Upper lobe of left lung (tissue), 6 donors: ENCODE results near the gene PLCB1. TPM values are rescaled to one million over a fixed set of nuclear protein-coding genes. Genes with fewer than 3 reads are reported as not detected.

Experiments used
- ATAC-seq, 2 donors: fragments of 200-7000 bp; cut with Tn5 transposase; one replicate each; pipeline ENCODE4 v1.9.1; 2022; ENCODE audit warnings: mild to moderate bottlenecking in 2 of 2, moderate library complexity in 2 of 2; ENCODE audit not compliant: low FRiP score in 2 of 2
- DNase-seq, 2 donors: peaks; one replicate each; pipeline ENCODE4 v3.0.0-alpha.2; 2019 to 2020
- H3K27ac ChIP-seq, 4 donors: fragments of 200-600 bp; sonication (generic); one replicate each; pipeline ENCODE4 v1.5.1; 2016 to 2019
- H3K27me3 ChIP-seq, 4 donors: fragments of 200-600 bp; sonication (generic); one replicate each; pipeline ENCODE4 v1.5.1; 2017 to 2019
- H3K36me3 ChIP-seq, 4 donors: fragments of 200-600 bp; sonication (generic); one replicate each; pipeline ENCODE4 v1.5.1; 2016 to 2019
- H3K4me1 ChIP-seq, 4 donors: fragments of 200-600 bp; sonication (generic); one replicate each; pipeline ENCODE4 v1.5.1; 2018 to 2019
- H3K4me3 ChIP-seq, 4 donors: fragments of 200-600 bp; sonication (generic); one replicate each; pipeline ENCODE4 v1.5.1; 2017 to 2019; ENCODE audit warnings: mild to moderate bottlenecking in 2 of 4, moderate library complexity in 1 of 4
- H3K9me3 ChIP-seq, 4 donors: fragments of 200-600 bp; sonication (generic); one replicate each; pipeline ENCODE4 v1.5.1; 2018 to 2019
- EP300 ChIP-seq, 4 donors: sonication (generic); formaldehyde crosslinking; IDR thresholded peaks; one replicate each; pipeline ENCODE4 v1.5.1; 2017; ENCODE audit warnings: antibody characterized with exemption in 4 of 4, control low read depth in 2 of 4
- POLR2A ChIP-seq, 4 donors: fragments of 450-650 bp; IDR thresholded peaks; one replicate each; pipeline ENCODE4 v1.5.1; 2016 to 2017; ENCODE audit warnings: antibody characterized with exemption in 4 of 4, mild to moderate bottlenecking in 2 of 4
- POLR2AphosphoS5 ChIP-seq, 2 donors: sonication (generic); formaldehyde crosslinking; IDR thresholded peaks; one replicate each; pipeline ENCODE4 v1.5.1; 2017; ENCODE audit warnings: antibody characterized with exemption in 2 of 2
- WGBS, 2 donors: methylation state at CpG; one replicate each; pipeline ENCODE4 v1.1.5; 2017 to 2018; 5-methylcytosine and 5-hydroxymethylcytosine counted together
- total RNA-seq, 6 donors: library from RNA; depleted of rRNA in 4 of 6; stranded (reverse); fragments of >200 nt in 4 of 6; gene quantifications; one replicate each; pipeline versions ENCODE4 v1.1.0 to v1.2.1, GENCODE V29; 2016 to 2021
- TF ChIP-seq, protein P1 (sequence below), 6 experiments: fragments of 450-650 bp in 4 of 6; fragments of 200-600 bp in 2 of 6; sonication (generic) in 2 of 6; IDR thresholded peaks; one replicate each; pipeline ENCODE4 v1.5.1; 2016 to 2019; ENCODE audit warnings: antibody characterized with exemption in 6 of 6
- donor health status: DM: no; HTN: no; CAD: no; lungs with moderate emphysema.
- donor health status: DM: no; HTN: yes; CAD: no; lungs with severe emphysema.

The PLCB1 gene
- total RNA-seq, 6 donors from 2014 or later, result 4.8 to 26.2 (median 10.7) TPM

DNA sequence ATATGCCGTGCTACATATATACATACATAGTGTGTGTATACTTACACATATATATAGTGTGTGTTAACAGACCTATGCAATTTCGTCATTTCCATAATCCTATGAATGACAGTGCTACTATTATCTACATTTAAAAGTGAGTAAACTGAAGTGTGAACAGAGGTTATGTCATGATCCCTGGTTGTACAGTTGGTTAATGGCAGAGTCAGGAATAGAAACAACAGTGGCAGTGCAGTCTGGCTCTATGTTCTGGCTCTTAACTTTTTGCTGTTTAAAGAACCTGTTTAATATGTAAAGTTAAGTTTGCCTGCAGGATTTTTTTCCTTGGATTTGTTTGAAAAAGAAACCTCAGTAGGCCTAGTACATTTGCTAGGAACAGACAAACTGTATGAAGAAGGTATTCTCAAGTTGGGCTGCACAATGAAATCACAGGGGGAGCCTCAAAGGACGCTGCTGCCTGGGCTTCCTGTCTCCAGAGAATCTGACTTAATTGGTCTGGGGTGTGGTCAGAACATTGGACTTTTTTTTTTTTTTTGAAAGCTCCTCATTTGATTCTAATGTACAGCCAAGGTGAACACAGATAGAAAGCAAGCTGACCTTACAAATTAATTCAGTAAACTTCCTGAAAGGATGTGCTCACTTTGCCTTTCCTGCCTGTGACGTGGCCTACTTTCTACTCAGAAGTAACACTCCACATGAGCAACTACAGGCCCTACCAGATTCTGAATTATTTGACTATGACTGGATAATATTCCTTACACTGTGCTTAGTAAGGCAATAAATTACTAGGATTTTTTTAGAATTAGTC lies 29.4 kb downstream of the PLCB1 start:
- Histone ChIP-seq H3K4me1 (peaks cover under 1 to 11% (median 3%) of the 10 kb centered on the region in 4 donors), H3K36me3 (no peaks in the 10 kb centered on the region), H3K4me3 (no peak overlapping the region), H3K27me3 (no peaks in the 10 kb centered on the region), H3K9me3 (no peaks in the 10 kb centered on the region), H3K27ac (no peak overlapping the region)
- DNase-seq (no peak), ATAC-seq (peak in 1 of 2 donors; percentile 31)
- TF ChIP-seq, protein P1, sequence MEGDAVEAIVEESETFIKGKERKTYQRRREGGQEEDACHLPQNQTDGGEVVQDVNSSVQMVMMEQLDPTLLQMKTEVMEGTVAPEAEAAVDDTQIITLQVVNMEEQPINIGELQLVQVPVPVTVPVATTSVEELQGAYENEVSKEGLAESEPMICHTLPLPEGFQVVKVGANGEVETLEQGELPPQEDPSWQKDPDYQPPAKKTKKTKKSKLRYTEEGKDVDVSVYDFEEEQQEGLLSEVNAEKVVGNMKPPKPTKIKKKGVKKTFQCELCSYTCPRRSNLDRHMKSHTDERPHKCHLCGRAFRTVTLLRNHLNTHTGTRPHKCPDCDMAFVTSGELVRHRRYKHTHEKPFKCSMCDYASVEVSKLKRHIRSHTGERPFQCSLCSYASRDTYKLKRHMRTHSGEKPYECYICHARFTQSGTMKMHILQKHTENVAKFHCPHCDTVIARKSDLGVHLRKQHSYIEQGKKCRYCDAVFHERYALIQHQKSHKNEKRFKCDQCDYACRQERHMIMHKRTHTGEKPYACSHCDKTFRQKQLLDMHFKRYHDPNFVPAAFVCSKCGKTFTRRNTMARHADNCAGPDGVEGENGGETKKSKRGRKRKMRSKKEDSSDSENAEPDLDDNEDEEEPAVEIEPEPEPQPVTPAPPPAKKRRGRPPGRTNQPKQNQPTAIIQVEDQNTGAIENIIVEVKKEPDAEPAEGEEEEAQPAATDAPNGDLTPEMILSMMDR (IDR thresholded peaks at IDR 0.05), result no peak
- TF ChIP-seq EP300 (IDR thresholded peaks at IDR 0.05), result no peak
- TF ChIP-seq POLR2AphosphoS5 (IDR thresholded peaks at IDR 0.05), result no peak
- no peak for TF ChIP-seq POLR2A (IDR thresholded peaks at IDR 0.05)
- WGBS, 2 donors, result 57 to 58% methylated on average over 4 of the region's 4 CpGs

DNA sequence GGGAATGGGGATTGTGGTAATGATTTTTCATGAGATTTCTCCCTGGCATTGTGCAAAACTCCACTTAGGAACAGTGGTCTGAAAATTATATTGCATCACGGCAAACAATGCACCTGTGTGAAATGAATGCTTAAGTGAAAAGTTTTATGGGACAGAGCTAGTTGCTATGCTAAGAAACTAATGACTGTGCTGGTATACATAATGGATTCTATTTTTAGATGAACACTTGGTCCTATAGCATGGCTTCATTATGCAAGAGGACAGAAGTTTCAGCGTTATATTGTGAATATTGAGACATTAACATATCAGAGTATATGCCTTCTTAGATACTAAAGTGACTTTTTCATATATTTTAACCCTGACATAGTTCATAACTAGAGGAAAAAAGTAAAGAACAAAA lies 30.5 kb downstream of the PLCB1 start:
- H3K36me3 ChIP-seq, result no peaks in the 10 kb centered on the region
- no peak overlapping the region for H3K4me3 ChIP-seq
- H3K9me3 ChIP-seq, result no peaks in the 10 kb centered on the region
- 81 to 85% methylated on average over 2 of the region's 2 CpGs for WGBS, 2 donors
- H3K4me1 ChIP-seq, result peaks cover 0 to 6% (median 2%) of the 10 kb centered on the region in 4 donors
- ATAC-seq (no peak), DNase-seq (no peak)
- no peak overlapping the region for H3K27ac ChIP-seq
- TF ChIP-seq, protein P1 (IDR thresholded peaks at IDR 0.05), result no peak
- H3K27me3 ChIP-seq, result no peaks in the 10 kb centered on the region

DNA sequence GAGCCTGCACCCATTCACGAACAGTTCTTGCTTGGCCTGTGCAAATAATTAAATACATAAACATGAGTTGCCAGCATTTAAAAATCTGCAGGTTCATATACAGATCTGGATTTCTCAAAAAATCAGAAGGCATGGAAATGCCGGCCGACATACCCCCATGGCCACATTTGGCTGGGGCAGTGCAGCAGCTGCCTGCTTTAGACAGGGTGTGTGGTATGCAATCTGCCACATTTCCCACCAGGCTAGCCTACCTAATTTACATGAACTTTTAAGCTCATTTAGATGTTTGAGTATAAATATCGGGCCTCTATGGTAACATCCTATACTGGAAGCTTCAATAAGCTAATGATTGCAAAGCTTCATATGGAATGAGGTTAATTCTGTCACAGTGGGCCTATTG lies 31.5 kb downstream of the PLCB1 start:
- no peak for ATAC-seq
- WGBS, 2 donors, result 90 to 92% methylated on average over 4 of the region's 4 CpGs
- Histone ChIP-seq H3K4me1 (peaks cover 0 to 6% (median 2%) of the 10 kb centered on the region in 4 donors), H3K9me3 (no peaks in the 10 kb centered on the region), H3K36me3 (no peaks in the 10 kb centered on the region), H3K27me3 (no peaks in the 10 kb centered on the region), H3K4me3 (no peak overlapping the region), H3K27ac (no peak overlapping the region)
- TF ChIP-seq POLR2AphosphoS5 (IDR thresholded peaks at IDR 0.05), result no peak
- TF ChIP-seq, protein P1 (IDR thresholded peaks at IDR 0.05), result no peak
- no peak for DNase-seq

DNA sequence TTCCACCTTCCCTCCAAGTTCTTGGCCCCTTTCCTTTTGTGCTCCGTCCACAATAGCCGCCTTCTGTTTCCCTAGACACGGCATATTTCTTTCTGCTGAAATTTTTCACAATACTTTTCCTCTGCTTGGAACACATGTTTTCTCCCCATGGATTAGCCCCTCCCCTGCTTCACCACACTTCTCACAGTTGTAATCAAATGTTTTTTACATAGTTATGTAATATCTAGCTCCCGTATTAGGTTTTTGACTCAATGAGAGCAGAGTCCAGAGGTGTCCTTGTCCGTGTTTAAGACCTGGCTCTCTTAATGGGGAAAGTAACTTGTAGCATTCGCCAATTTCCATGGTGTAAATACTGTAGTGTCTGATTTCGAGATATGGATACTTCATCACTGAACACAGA lies 34.7 kb downstream of the PLCB1 start:
- TF ChIP-seq POLR2A (IDR thresholded peaks at IDR 0.05), result no peak
- no peak for TF ChIP-seq POLR2AphosphoS5 (IDR thresholded peaks at IDR 0.05)
- TF ChIP-seq, protein P1 (IDR thresholded peaks at IDR 0.05), result no peak
- no peak for TF ChIP-seq EP300 (IDR thresholded peaks at IDR 0.05)
- Histone ChIP-seq H3K36me3 (no peaks in the 10 kb centered on the region), H3K27me3 (no peaks in the 10 kb centered on the region), H3K9me3 (no peaks in the 10 kb centered on the region), H3K27ac (no peak overlapping the region), H3K4me1 (no peaks in the 10 kb centered on the region), H3K4me3 (no peak overlapping the region)
- WGBS, 2 donors, result 90 to 94% methylated on average over 7 of the region's 7 CpGs
- ATAC-seq (no peak), DNase-seq (no peak)

DNA sequence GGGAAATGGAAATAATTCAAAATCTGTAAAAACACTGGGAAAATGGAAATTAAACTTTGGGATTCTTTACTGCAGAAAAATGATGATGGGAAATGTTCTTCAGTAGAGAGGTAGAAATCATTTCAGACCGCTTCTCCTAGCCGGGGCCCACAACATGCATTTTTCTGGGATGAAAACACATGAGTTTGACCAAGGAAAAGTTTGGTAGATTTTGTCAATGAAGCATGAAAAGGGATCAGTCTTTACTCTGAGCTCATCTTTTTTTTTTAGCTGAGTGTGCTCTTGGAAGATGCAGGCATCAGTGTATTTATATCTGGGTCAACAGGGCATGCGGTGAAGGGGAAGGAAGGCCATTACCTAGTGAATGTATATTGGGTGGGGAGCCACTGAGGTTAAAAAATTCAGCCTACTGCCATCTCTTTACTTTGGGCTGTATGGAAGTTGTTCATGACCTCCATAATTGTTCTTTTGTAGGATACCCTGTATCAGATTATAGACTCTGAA lies 36.8 kb downstream of the PLCB1 start:
- Histone ChIP-seq H3K9me3 (no peaks in the 10 kb centered on the region), H3K4me1 (no peaks in the 10 kb centered on the region), H3K27me3 (no peaks in the 10 kb centered on the region), H3K4me3 (no peak overlapping the region), H3K27ac (no peak overlapping the region), H3K36me3 (no peaks in the 10 kb centered on the region)
- no peak for ATAC-seq
- WGBS, 2 donors, result 84 to 96% methylated on average over 3 of the region's 3 CpGs
- no peak for DNase-seq
- TF ChIP-seq POLR2A (IDR thresholded peaks at IDR 0.05) (no peak), POLR2AphosphoS5 (IDR thresholded peaks at IDR 0.05) (no peak)
- TF ChIP-seq, protein P1 (IDR thresholded peaks at IDR 0.05), result no peak
